Measurements from ENCODE around the gene DAB2IP.

Gene DAB2IP

GRCh38 chr9:121634329-121635261 is 16.8 kb upstream of the DAB2IP start:
- TF ChIP-seq, protein P1, sequence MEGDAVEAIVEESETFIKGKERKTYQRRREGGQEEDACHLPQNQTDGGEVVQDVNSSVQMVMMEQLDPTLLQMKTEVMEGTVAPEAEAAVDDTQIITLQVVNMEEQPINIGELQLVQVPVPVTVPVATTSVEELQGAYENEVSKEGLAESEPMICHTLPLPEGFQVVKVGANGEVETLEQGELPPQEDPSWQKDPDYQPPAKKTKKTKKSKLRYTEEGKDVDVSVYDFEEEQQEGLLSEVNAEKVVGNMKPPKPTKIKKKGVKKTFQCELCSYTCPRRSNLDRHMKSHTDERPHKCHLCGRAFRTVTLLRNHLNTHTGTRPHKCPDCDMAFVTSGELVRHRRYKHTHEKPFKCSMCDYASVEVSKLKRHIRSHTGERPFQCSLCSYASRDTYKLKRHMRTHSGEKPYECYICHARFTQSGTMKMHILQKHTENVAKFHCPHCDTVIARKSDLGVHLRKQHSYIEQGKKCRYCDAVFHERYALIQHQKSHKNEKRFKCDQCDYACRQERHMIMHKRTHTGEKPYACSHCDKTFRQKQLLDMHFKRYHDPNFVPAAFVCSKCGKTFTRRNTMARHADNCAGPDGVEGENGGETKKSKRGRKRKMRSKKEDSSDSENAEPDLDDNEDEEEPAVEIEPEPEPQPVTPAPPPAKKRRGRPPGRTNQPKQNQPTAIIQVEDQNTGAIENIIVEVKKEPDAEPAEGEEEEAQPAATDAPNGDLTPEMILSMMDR (conservative IDR thresholded peaks at IDR 0.05; ENCODE audit: low read length): peak; percentile 55
- DNase-seq (ENCODE audit: low read depth): no peak
- H3K4me3 ChIP-seq (ENCODE audit: low read length): no peak overlapping the region

- no peak overlapping the region for H3K4me3 ChIP-seq (ENCODE audit: low read length)
- TF ChIP-seq, protein P1 (conservative IDR thresholded peaks at IDR 0.05; ENCODE audit: low read length): no peak
- no peak for DNase-seq (ENCODE audit: low read depth)
Observed at GRCh38 chr9:121635300-121635876, 16.0 kb upstream of the DAB2IP start.

DNA sequence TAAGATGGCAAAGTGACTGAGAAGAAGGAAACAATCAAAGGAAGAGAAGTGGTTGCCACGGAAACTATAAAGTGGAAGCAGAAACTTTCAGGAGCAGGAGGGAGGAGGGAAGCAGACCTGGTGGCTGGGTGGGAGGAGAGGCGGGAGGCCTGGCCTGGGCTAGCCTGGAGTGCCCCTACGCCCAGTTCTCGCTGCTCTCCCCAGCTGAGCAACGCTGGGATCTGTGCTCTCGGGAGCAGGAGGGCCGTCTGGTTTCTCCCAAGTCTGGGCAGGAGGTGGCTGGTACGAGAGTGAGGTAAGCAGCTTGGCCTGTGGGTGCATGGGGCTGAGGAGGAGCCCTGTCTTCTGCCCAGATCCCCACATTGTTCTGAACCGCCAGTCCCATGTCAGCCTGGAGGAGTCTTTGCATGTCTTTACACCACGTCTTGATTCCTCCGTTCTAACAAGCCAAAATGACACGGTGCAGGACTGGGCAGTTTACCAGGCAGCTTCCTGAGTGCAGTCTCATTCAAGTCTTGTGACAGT is 15.0 kb upstream of the DAB2IP start:
- DNase-seq (ENCODE audit: low read depth): peak; percentile 79
- no peak overlapping the region for H3K4me3 ChIP-seq (ENCODE audit: low read length)
- TF ChIP-seq, protein P1 (conservative IDR thresholded peaks at IDR 0.05; ENCODE audit: low read length): no peak

- TF ChIP-seq, protein P1 (conservative IDR thresholded peaks at IDR 0.05; ENCODE audit: low read length): no peak
- DNase-seq (ENCODE audit: low read depth): no peak
- no peak overlapping the region for H3K4me3 ChIP-seq (ENCODE audit: low read length)
Observed at GRCh38 chr9:121636978-121637712, 14.3 kb upstream of the DAB2IP start.

DNA sequence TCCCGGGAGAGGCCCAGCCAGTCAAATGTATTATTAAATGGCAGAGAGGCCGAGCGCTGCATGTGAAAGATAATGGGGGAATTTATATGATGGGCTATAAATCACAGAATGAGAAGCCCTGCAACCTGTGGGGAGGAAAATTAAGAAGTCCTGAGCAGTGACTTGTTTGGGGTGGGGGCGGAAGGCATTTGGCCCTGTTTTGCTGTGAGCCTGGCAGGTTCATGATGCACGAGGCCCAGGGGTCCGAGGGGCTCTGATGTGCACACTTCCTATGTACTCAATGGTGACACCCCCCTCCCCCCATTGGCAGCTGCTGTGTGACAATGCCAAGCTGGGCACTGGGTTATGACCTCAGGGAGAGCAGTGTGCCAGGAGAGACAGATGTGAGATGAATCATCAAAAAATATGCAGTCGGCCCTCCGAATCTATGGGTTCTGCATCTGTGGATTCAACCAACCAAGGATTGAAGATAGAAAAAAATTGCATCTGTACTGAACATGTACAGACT is 13.7 kb upstream of the DAB2IP start:
- no peak overlapping the region for H3K4me3 ChIP-seq (ENCODE audit: low read length)
- TF ChIP-seq, protein P1 (conservative IDR thresholded peaks at IDR 0.05; ENCODE audit: low read length): no peak
- DNase-seq (ENCODE audit: low read depth): peak; percentile 71

- no peak for DNase-seq (ENCODE audit: low read depth)
- no peak overlapping the region for H3K4me3 ChIP-seq (ENCODE audit: low read length)
- TF ChIP-seq, protein P1 (conservative IDR thresholded peaks at IDR 0.05; ENCODE audit: low read length): no peak
Observed at GRCh38 chr9:121638399-121638798, 13.0 kb upstream of the DAB2IP start.
